ENCODE data around the gene RAE1. TPM values are rescaled to one million over a fixed set of nuclear protein-coding genes. Genes with fewer than 3 reads are reported as not detected.

The RAE1 gene
- total RNA-seq, 1 experiment from 2014 or later, result 46.3 TPM

- Histone ChIP-seq H4K20me1 (ENCODE audit: insufficient read depth) (peaks cover 7% of the 10 kb centered on the region; the same call in 1 of the 2 replicates), H3K4me1 (ENCODE audit: control insufficient read depth in 1 of 2, insufficient read depth in 2 of 2, low read length in 2 of 2) (no peaks in the 10 kb centered on the region), H3K27ac (ENCODE audit: low read depth, low read length) (no peak overlapping the region), H3K9me2 (ENCODE audit: insufficient read depth) (no peaks in the 10 kb centered on the region), H2AFZ (ENCODE audit: low read depth, low read length, poor library complexity, severe bottlenecking) (no peak overlapping the region), H3K27me3 (ENCODE audit: insufficient read depth, low read length) (no peaks in the 10 kb centered on the region), H3K4me3 (replicated peaks in 1 of 2; ENCODE audit: low read depth in 1 of 2, low read length in 2 of 2) (no peak overlapping the region), H3K79me2 (ENCODE audit: insufficient read depth, low read length) (peaks cover 3% of the 10 kb centered on the region; the same call in 1 of the 2 replicates), H3K4me2 (ENCODE audit: low read length) (no peak overlapping the region), H3K9me3 (ENCODE audit: control insufficient read depth in 1 of 2, insufficient read depth in 1 of 2, low read depth in 1 of 2, low read length in 2 of 2) (no peaks in the 10 kb centered on the region), H3K9ac (ENCODE audit: low read length) (no peak overlapping the region), H3K36me3 (ENCODE audit: control insufficient read depth in 1 of 2, insufficient read depth in 2 of 2, low read length in 2 of 2) (peaks cover 27 to 41% of the 10 kb centered on the region in 2 experiments; a peak in 3 of 4 replicates)
- ChIA-PET RAD21 (ENCODE audit: low non-redundant PET in 1 of 2, low total read pairs in 2 of 2, uncharacterized antibody in 2 of 2, unreplicated experiment in 2 of 2) (no interaction called here), POLR2A (no interaction called here), CTCF (interaction anchor here (1.7 kb wide), 1 partner anchor 11 kb away, joined by 5 read pairs; no protein-coding TSS in a partner anchor)
- ATAC-seq (no peak), DNase-seq (ENCODE audit: low read depth, low spot score) (no peak)
- BruUV-seq (replicated peaks), result no TSS peak
- intact Hi-C loops (cut with micrococcal nuclease), result no loop called here
- no peak for TF ChIP-seq POLR2AphosphoS5 (IDR thresholded peaks at IDR 0.05; ENCODE audit: low read depth, low read length)
- no peak for TF ChIP-seq JUND (IDR thresholded peaks at IDR 0.05)
- TF ChIP-seq POLR2A (IDR thresholded peaks at IDR 0.05; ENCODE audit: borderline replicate concordance, extremely low read depth, insufficient read depth, insufficient read length), result no peak
- no peak for TF ChIP-seq RAD21 (IDR thresholded peaks at IDR 0.05; ENCODE audit: low read depth)
- no peak for TF ChIP-seq CEBPB (IDR thresholded peaks at IDR 0.05; ENCODE audit: low read depth)
- no peak for TF ChIP-seq ATF3 (IDR thresholded peaks at IDR 0.05)
- TF ChIP-seq EZH2phosphoT487 (IDR thresholded peaks at IDR 0.05; ENCODE audit: borderline replicate concordance), result no peak
- TF ChIP-seq ELF1 (IDR thresholded peaks at IDR 0.05; ENCODE audit: borderline replicate concordance, low read depth), result no peak
- TF ChIP-seq FOSL1 (IDR thresholded peaks at IDR 0.05; ENCODE audit: low read depth), result no peak
- TF ChIP-seq ZFX (IDR thresholded peaks at IDR 0.05), result no peak
- TF ChIP-seq SP1 (IDR thresholded peaks at IDR 0.05; ENCODE audit: low read depth), result no peak
Observed at GRCh38 chr20:57378646-57379262, 27.7 kb downstream of the RAE1 start.

GRCh38 chr20:57379263-57379647 lies 28.2 kb downstream of the RAE1 start:
- H3K27ac ChIP-seq (ENCODE audit: low read depth, low read length), result no peak overlapping the region
- H3K36me3 ChIP-seq (ENCODE audit: control insufficient read depth in 1 of 2, insufficient read depth in 2 of 2, low read length in 2 of 2), result peaks cover 25 to 38% of the 10 kb centered on the region in 2 experiments; a peak in 3 of 4 replicates
- peaks cover 7% of the 10 kb centered on the region; the same call in 1 of the 2 replicates for H4K20me1 ChIP-seq (ENCODE audit: insufficient read depth)
- intact Hi-C loops (cut with micrococcal nuclease), result no loop called here
- no peak overlapping the region for H3K4me3 ChIP-seq (replicated peaks in 1 of 2; ENCODE audit: low read depth in 1 of 2, low read length in 2 of 2)
- no peak for TF ChIP-seq CTCF (IDR thresholded peaks at IDR 0.05 in 2 of 3, conservative IDR thresholded peaks at IDR 0.05 in 1 of 3; ENCODE audit: borderline replicate concordance in 1 of 3, insufficient read depth in 1 of 3, low read depth in 2 of 3, low read length in 2 of 3)
- CTCF ChIA-PET, result interaction anchor here (1.2 to 1.7 kb wide), 2 partner anchors 10 to 119 kb away, joined by 3 to 5 read pairs; no protein-coding TSS in a partner anchor
- H3K4me2 ChIP-seq (ENCODE audit: low read length), result no peak overlapping the region
- no peaks in the 10 kb centered on the region for H3K4me1 ChIP-seq (ENCODE audit: control insufficient read depth in 1 of 2, insufficient read depth in 2 of 2, low read length in 2 of 2)
- RAD21 ChIA-PET (ENCODE audit: low non-redundant PET in 1 of 2, low total read pairs in 2 of 2, uncharacterized antibody in 2 of 2, unreplicated experiment in 2 of 2), result no interaction called here
- peaks cover 1% of the 10 kb centered on the region; the same call in 1 of the 2 replicates for H3K79me2 ChIP-seq (ENCODE audit: insufficient read depth, low read length)
- H3K9me3 ChIP-seq (ENCODE audit: control insufficient read depth in 1 of 2, insufficient read depth in 1 of 2, low read depth in 1 of 2, low read length in 2 of 2), result no peaks in the 10 kb centered on the region
- no peaks in the 10 kb centered on the region for H3K9me2 ChIP-seq (ENCODE audit: insufficient read depth)
- H3K9ac ChIP-seq (ENCODE audit: low read length), result no peak overlapping the region
- H2AFZ ChIP-seq (ENCODE audit: low read depth, low read length, poor library complexity, severe bottlenecking), result no peak overlapping the region
- BruUV-seq (replicated peaks), result no TSS peak
- no peak for DNase-seq (ENCODE audit: low read depth, low spot score)
- no peak for ATAC-seq
- no peaks in the 10 kb centered on the region for H3K27me3 ChIP-seq (ENCODE audit: insufficient read depth, low read length)
- POLR2A ChIA-PET, result no interaction called here

Measured in HCT116 (cell line).